ENCODE measurements around the gene UCKL1. TPM values are rescaled to one million over a fixed set of nuclear protein-coding genes. Genes with fewer than 3 reads are reported as not detected.
"Not testable (repeated sequence)": the region's sequence is repeated elsewhere in the genome, so short reads cannot be mapped to it uniquely, and the experiment has no call there.

UCKL1 gene
- total RNA-seq, 2 donors from 2014 or later: 46.6 to 66.2 TPM

DNA sequence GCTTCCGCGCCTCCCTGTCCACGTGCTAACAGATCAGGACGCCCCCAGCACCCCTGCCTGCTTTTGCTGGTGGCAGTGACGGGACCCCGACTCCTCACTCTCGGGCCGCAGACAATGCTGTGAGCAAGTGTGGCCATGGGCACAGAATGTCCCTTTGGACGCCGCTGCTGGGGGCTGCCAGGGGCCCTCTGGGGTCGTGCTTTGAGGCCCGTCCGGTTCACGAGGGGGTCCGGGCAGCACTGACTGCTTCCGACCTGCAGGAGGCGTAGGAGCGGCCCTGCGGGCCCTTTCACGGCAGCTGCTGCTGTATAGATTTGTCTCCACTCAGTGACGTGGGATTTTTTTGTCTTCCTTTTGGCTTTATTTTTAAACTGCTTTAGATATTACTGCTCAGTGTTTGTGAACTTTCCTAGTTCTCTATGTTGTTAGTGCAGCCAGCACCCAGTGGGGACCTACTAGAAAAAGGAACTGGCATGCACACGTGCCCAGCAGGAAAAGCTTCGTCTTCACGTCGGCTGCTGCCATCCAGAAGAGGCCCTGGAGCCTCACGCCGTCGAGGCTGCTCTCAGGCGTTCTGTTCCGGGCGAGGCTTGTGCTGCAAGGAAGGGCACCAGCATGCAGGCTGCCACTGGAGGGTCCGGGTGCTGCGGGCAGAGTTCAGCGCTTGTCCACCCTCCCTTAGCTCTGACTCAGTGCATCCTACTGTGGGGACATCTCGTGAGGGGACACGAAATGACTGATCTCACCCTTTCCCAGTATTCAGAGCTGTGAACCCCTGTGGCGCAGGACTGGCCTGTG is 21.7 kb downstream of the UCKL1 start:
- no peak overlapping the region for H3K4me3 ChIP-seq
- no peaks in the 10 kb centered on the region for H3K9me3 ChIP-seq
- H3K36me3 ChIP-seq: peaks cover 5 to 16% of the 10 kb centered on the region in 2 donors
- no peaks in the 10 kb centered on the region for H3K27me3 ChIP-seq (replicated peaks; ENCODE audit: insufficient read depth)
- intact Hi-C loops (cut with DNase I): no loop called here
- no peak overlapping the region for H3K27ac ChIP-seq
- WGBS: 81% methylated on average over 37 of the region's 37 CpGs
- no peak for DNase-seq (ENCODE audit: low spot score)
- no peaks in the 10 kb centered on the region for H3K4me1 ChIP-seq (replicated peaks)
- TF ChIP-seq POLR2AphosphoS5 (IDR thresholded peaks at IDR 0.05) (no peak), POLR2A (IDR thresholded peaks at IDR 0.05) (no peak)
- TF ChIP-seq, protein P1, sequence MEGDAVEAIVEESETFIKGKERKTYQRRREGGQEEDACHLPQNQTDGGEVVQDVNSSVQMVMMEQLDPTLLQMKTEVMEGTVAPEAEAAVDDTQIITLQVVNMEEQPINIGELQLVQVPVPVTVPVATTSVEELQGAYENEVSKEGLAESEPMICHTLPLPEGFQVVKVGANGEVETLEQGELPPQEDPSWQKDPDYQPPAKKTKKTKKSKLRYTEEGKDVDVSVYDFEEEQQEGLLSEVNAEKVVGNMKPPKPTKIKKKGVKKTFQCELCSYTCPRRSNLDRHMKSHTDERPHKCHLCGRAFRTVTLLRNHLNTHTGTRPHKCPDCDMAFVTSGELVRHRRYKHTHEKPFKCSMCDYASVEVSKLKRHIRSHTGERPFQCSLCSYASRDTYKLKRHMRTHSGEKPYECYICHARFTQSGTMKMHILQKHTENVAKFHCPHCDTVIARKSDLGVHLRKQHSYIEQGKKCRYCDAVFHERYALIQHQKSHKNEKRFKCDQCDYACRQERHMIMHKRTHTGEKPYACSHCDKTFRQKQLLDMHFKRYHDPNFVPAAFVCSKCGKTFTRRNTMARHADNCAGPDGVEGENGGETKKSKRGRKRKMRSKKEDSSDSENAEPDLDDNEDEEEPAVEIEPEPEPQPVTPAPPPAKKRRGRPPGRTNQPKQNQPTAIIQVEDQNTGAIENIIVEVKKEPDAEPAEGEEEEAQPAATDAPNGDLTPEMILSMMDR (IDR thresholded peaks at IDR 0.05): no peak

DNA sequence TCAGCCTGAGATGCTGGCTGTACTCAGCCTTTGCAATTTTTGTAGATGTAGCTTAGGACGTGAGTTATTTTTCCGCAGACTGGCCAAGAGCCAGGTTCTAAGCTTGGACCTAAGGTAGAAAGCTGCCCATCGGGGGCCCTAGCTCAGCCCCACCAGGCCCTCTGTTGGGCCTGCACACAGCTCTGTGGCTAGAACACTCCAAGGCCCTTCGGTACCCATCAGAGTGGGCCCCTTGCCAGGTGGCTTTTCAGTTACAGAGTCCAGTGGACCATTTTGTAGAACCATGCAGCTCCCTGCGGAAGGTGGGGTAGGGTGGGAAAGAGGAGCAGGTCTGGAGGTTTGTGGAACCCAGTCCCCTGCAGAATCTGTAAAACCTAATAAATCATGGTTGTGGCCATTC is 22.6 kb downstream of the UCKL1 start:
- Histone ChIP-seq H3K9me3 (no peaks in the 10 kb centered on the region), H3K4me1 (replicated peaks) (no peaks in the 10 kb centered on the region), H3K36me3 (peaks cover 10 to 24% of the 10 kb centered on the region in 2 donors), H3K27me3 (replicated peaks; ENCODE audit: insufficient read depth) (no peaks in the 10 kb centered on the region), H3K4me3 (no peak overlapping the region), H3K27ac (no peak overlapping the region)
- intact Hi-C loops (cut with DNase I): no loop called here
- no peak for TF ChIP-seq POLR2A (IDR thresholded peaks at IDR 0.05)
- no peak for DNase-seq (ENCODE audit: low spot score)
- 82% methylated on average over 5 of the region's 5 CpGs for WGBS

DNA sequence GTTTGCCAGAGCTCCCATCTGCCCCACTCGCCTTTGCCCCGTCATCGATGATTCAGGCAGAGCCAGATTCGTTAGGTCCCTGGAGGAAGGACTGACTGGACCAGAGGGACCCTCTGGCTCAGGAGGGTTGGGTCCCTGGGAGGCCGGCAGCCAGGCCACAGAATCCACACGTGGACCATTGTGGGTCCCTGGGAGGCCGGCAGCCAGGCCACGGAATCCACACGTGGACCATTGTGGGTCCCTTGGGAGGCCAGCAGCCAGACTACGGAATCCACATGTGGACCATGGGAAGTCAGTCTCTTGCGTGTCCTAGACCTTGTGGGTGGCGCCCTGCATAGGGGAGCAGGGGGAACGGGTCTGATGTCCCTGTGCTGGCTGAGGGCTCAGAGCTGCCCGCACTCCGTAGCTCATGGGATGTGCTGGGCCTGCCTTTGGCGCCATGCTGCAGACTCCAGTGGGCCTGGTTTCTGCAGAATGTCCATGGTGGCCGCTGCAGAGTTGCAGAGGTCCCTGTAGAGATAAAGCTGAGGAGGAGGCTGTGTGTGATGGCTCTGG is 23.5 kb downstream of the UCKL1 start:
- intact Hi-C loops (cut with DNase I): no loop called here
- Histone ChIP-seq H3K27me3 (replicated peaks; ENCODE audit: insufficient read depth) (no peaks in the 10 kb centered on the region), H3K4me1 (replicated peaks) (no peaks in the 10 kb centered on the region), H3K4me3 (no peak overlapping the region), H3K27ac (no peak overlapping the region), H3K9me3 (no peaks in the 10 kb centered on the region), H3K36me3 (peaks cover 12 to 28% of the 10 kb centered on the region in 2 donors)
- 91% methylated on average over 17 of the region's 17 CpGs for WGBS
- DNase-seq (ENCODE audit: low spot score): no peak
- TF ChIP-seq POLR2AphosphoS5 (IDR thresholded peaks at IDR 0.05) (no peak), POLR2A (IDR thresholded peaks at IDR 0.05) (no peak)
- TF ChIP-seq, protein P1 (IDR thresholded peaks at IDR 0.05): no peak

DNA sequence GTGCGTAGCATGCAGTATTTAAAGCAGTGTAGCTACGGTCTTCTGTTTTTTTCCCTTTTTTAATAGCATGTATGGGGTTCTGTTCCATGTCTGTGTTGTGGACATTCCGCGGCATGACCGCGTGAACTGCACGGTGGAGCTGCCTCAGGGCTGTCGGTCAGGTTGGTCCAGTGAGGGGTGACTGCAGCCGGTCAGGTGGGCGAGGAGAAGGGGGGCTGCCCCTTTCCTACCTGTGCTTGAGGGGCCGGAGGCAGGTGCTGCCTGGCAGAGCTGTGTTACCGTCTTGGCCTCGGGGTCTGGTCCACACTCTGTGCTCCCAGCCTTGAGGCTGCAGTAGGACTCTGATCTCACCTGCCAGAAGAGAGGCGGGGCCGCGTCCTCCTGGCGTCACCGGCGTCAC is 24.5 kb downstream of the UCKL1 start:
- WGBS: 85% methylated on average over 18 of the region's 19 CpGs
- Histone ChIP-seq H3K27ac (no peak overlapping the region), H3K9me3 (no peaks in the 10 kb centered on the region), H3K27me3 (replicated peaks; ENCODE audit: insufficient read depth) (no peaks in the 10 kb centered on the region), H3K36me3 (peaks cover 12 to 28% of the 10 kb centered on the region in 2 donors), H3K4me3 (no peak overlapping the region), H3K4me1 (replicated peaks) (no peaks in the 10 kb centered on the region)
- TF ChIP-seq, protein P1 (IDR thresholded peaks at IDR 0.05): no peak
- no peak for TF ChIP-seq POLR2AphosphoS5 (IDR thresholded peaks at IDR 0.05)
- TF ChIP-seq POLR2A (IDR thresholded peaks at IDR 0.05): no peak
- intact Hi-C loops (cut with DNase I): no loop called here
- no peak for DNase-seq (ENCODE audit: low spot score)

- H3K4me1 ChIP-seq (replicated peaks): no peaks in the 10 kb centered on the region
- no peaks in the 10 kb centered on the region for H3K9me3 ChIP-seq
- DNase-seq (ENCODE audit: low spot score): no peak
- no peak for TF ChIP-seq POLR2AphosphoS5 (IDR thresholded peaks at IDR 0.05)
- TF ChIP-seq POLR2A (IDR thresholded peaks at IDR 0.05): no peak
- TF ChIP-seq, protein P1 (IDR thresholded peaks at IDR 0.05): no peak
- 87% methylated on average over 37 of the region's 37 CpGs for WGBS
- intact Hi-C loops (cut with DNase I): no loop called here
- no peak overlapping the region for H3K27ac ChIP-seq
- H3K27me3 ChIP-seq (replicated peaks; ENCODE audit: insufficient read depth): no peaks in the 10 kb centered on the region
- peaks cover 12 to 28% of the 10 kb centered on the region in 2 donors for H3K36me3 ChIP-seq
- no peak overlapping the region for H3K4me3 ChIP-seq
Measured at GRCh38 chr20:63930971-63931553, 25.2 kb downstream of the UCKL1 start.

DNA sequence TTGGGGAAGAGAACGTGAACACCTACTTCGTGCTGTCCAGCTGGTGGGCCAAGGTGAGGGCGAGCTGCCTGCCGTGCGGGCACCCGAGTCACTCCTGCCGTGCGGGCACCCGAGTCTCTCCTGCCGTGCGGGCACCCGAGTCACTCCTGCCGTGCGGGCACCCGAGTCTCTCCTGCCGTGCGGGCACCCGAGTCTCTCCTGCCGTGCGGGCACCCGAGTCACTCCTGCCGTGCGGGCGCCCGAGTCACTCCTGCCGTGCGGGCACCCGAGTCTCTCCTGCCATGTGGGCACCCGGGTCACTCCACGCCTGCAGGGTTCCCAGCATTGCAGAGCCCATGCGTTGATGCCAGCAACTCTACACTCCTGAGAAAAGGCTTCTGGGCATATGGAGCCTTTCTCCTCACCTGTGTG is 26.7 kb downstream of the UCKL1 start:
- H3K36me3 ChIP-seq: peaks cover 12 to 28% of the 10 kb centered on the region in 2 donors
- H3K27me3 ChIP-seq (replicated peaks; ENCODE audit: insufficient read depth); H3K4me3 ChIP-seq; intact Hi-C loops (cut with DNase I); H3K4me1 ChIP-seq (replicated peaks); DNase-seq (ENCODE audit: low spot score); H3K27ac ChIP-seq; H3K9me3 ChIP-seq: not testable (repeated sequence)
- 92% methylated on average over 31 of the region's 31 CpGs for WGBS

All from prostate gland (tissue), 2 donors.